Endothelial cell of umbilical vein (primary cell): ENCODE results near the gene SPINT4.

Experiments
- EZH2 ChIP-seq: IDR thresholded peaks from 2 replicates; pipeline ENCODE4 v1.6.1; 2012; ENCODE audit warnings: borderline replicate concordance, low read depth, mild to moderate bottlenecking, moderate library complexity, low read length, inconsistent platforms; ENCODE audit not compliant: severe bottlenecking
- FOS ChIP-seq: IDR thresholded peaks from 2 replicates; pipeline ENCODE4 v1.6.1; 2011; ENCODE audit warnings: mild to moderate bottlenecking, low read length, moderate library complexity, borderline replicate concordance; ENCODE audit not compliant: insufficient read depth
- GATA2 ChIP-seq: IDR thresholded peaks from 2 replicates; pipeline ENCODE4 v1.7.0; 2011; ENCODE audit warnings: low read depth, mild to moderate bottlenecking, moderate library complexity, mixed read lengths, low read length; ENCODE audit not compliant: insufficient read length, insufficient read depth
- POLR2A ChIP-seq: IDR thresholded peaks from 2 replicates; pipeline ENCODE4 v1.6.1; 2012; ENCODE audit warnings: low read depth, mild to moderate bottlenecking, control low read depth, low read length
- POLR2AphosphoS5 ChIP-seq: IDR thresholded peaks from 2 replicates; pipeline ENCODE4 v1.6.1; 2012; ENCODE audit warnings: low read depth, mild to moderate bottlenecking, control low read depth, low read length, moderate library complexity; ENCODE audit not compliant: insufficient read depth
- TF ChIP-seq, protein P1 (sequence below), 2 donors: IDR thresholded peaks; 1 replicate in 1 of 2; 2 replicates in 1 of 2; pipeline ENCODE4 v1.5.1; 2011; ENCODE audit warnings: low read length in 2 of 2, mild to moderate bottlenecking in 2 of 2, moderate library complexity in 2 of 2, control low read depth in 1 of 2, inconsistent platforms in 1 of 2, low read depth in 1 of 2; ENCODE audit not compliant: insufficient read depth in 1 of 2; ENCODE audit errors: extremely low read depth in 1 of 2
- TF ChIP-seq, protein P2 (sequence below): IDR thresholded peaks from 2 replicates; pipeline ENCODE4 v1.6.1; 2011; ENCODE audit not compliant: insufficient read depth, insufficient read length

DNA sequence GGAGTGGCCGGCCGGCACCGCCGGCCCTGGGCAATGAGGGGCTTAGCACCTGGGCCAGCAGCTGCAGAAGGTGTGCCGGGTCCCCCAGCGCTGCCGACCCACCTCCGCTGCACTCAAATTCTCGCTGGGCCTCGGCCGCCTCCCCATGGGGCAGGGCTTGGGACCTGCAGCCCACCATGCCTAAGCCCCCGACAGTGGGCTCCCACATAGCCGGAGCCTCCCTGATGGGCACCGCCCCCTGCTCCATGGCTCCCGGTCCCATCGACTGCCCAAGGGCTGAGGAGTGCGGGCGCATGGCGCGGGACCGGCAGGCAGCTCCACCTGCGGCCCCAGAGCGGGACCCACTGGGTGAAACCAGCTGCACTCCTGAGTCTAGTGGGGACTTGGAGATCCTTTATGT is 13.8 kb downstream of the SPINT4 start:
- TF ChIP-seq, protein P1, sequence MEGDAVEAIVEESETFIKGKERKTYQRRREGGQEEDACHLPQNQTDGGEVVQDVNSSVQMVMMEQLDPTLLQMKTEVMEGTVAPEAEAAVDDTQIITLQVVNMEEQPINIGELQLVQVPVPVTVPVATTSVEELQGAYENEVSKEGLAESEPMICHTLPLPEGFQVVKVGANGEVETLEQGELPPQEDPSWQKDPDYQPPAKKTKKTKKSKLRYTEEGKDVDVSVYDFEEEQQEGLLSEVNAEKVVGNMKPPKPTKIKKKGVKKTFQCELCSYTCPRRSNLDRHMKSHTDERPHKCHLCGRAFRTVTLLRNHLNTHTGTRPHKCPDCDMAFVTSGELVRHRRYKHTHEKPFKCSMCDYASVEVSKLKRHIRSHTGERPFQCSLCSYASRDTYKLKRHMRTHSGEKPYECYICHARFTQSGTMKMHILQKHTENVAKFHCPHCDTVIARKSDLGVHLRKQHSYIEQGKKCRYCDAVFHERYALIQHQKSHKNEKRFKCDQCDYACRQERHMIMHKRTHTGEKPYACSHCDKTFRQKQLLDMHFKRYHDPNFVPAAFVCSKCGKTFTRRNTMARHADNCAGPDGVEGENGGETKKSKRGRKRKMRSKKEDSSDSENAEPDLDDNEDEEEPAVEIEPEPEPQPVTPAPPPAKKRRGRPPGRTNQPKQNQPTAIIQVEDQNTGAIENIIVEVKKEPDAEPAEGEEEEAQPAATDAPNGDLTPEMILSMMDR (IDR thresholded peaks at IDR 0.05; ENCODE audit: extremely low read depth in 1 of 2, insufficient read depth in 1 of 2, low read depth in 1 of 2, low read length in 2 of 2), result no peak
- no peak for TF ChIP-seq POLR2A
- TF ChIP-seq POLR2AphosphoS5, result no peak
- TF ChIP-seq EZH2, result no peak
- no peak for TF ChIP-seq FOS
- TF ChIP-seq, protein P2, sequence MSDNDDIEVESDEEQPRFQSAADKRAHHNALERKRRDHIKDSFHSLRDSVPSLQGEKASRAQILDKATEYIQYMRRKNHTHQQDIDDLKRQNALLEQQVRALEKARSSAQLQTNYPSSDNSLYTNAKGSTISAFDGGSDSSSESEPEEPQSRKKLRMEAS, result no peak
- TF ChIP-seq GATA2, result no peak
